NB4 (cell line): ENCODE data around the gene CLMN.

Source experiments
- DNase-seq: peaks from one replicate; pipeline ENCODE4 v3.0.0; 2010; ENCODE audit warnings: low read depth
- H3K4me3 ChIP-seq: one replicate; pipeline ENCODE4 v1.5.1; 2011; ENCODE audit warnings: mild to moderate bottlenecking, low read depth, low read length, moderate library complexity
- CTCF ChIP-seq: IDR thresholded peaks from one replicate; pipeline ENCODE4 v1.5.1; 2012; ENCODE audit warnings: low read depth, low read length
- MAX ChIP-seq: IDR thresholded peaks from 2 replicates; pipeline ENCODE4 v1.6.1; 2011; ENCODE audit warnings: low read depth, low read length
- MYC ChIP-seq: IDR thresholded peaks from 2 replicates; pipeline ENCODE4 v1.6.1; 2011; ENCODE audit warnings: low read depth, low read length
- POLR2A ChIP-seq: IDR thresholded peaks from 2 replicates; pipeline ENCODE4 v1.6.1; 2011; ENCODE audit warnings: mild to moderate bottlenecking; ENCODE audit not compliant: insufficient read length; ENCODE audit errors: extremely low read depth

CLMN gene

GRCh38 chr14:95302667-95303506 lies 16.8 kb downstream of the CLMN start:
- TF ChIP-seq MYC, result no peak
- no peak for TF ChIP-seq MAX
- no peak for TF ChIP-seq CTCF
- TF ChIP-seq POLR2A, result no peak
- DNase-seq, result no peak
- H3K4me3 ChIP-seq, result no peak overlapping the region

- TF ChIP-seq MAX (no peak), POLR2A (no peak), CTCF (no peak), MYC (no peak)
- no peak overlapping the region for H3K4me3 ChIP-seq
- no peak for DNase-seq
Measured at GRCh38 chr14:95301527-95302187, 18.1 kb downstream of the CLMN start.

- DNase-seq, result no peak
- H3K4me3 ChIP-seq, result no peak overlapping the region
- TF ChIP-seq POLR2A (no peak), CTCF (no peak), MAX (no peak), MYC (no peak)
Measured at GRCh38 chr14:95300697-95301526, 18.8 kb downstream of the CLMN start.

- TF ChIP-seq MAX (no peak), CTCF (no peak), POLR2A (no peak), MYC (no peak)
- no peak overlapping the region for H3K4me3 ChIP-seq
- DNase-seq, result no peak
Measured at GRCh38 chr14:95300002-95300696, 19.6 kb downstream of the CLMN start.

- no peak for DNase-seq
- no peak overlapping the region for H3K4me3 ChIP-seq
Measured at GRCh38 chr14:95299271-95299670, 20.4 kb downstream of the CLMN start.

More at GRCh38 chr14:95299271-95299670, 20.4 kb downstream of the CLMN start:
- no peak for TF ChIP-seq MYC
- TF ChIP-seq CTCF, result no peak
- no peak for TF ChIP-seq POLR2A
- no peak for TF ChIP-seq MAX
